WTC11 (cell line): ENCODE results near the gene PTPRT. TPM values are rescaled to one million over a fixed set of nuclear protein-coding genes. Genes with fewer than 3 reads are reported as not detected.

Source experiments
- ATAC-seq: fragments of 200-7000 bp; cut with Tn5 transposase; 2 replicates; pipeline ENCODE4 v1.10.0; 2021; ENCODE audit warnings: mild to moderate bottlenecking, moderate library complexity
- CTCF ChIA-PET: fragments of 300-600 bp; sonication (Branson Sonifier 250); formaldehyde crosslinking; loops from one replicate; lab custom pipeline; 2021; ENCODE audit warnings: antibody characterized with exemption; lab: Charles Lee
- POLR2A ChIA-PET: fragments of 350-600 bp; sonication (Branson Sonifier 250); formaldehyde crosslinking; loops from one replicate; lab custom pipeline; 2021; ENCODE audit warnings: antibody characterized with exemption; lab: Charles Lee
- DNase-seq: peaks from one replicate; pipeline ENCODE4 v3.0.0; 2021; ENCODE audit warnings: low spot score
- H3K27ac Mint-ChIP-seq: 2 replicates; pipeline ENCODE4 v1.8.0; 2021; ENCODE audit warnings: mixed read lengths
- H3K27me3 Mint-ChIP-seq: 2 replicates; pipeline ENCODE4 v1.8.0; 2021; ENCODE audit warnings: low read depth, mild to moderate bottlenecking, moderate library complexity, mixed read lengths
- H3K36me3 Mint-ChIP-seq: 2 replicates; pipeline ENCODE4 v1.8.0; 2021; ENCODE audit warnings: mixed read lengths
- H3K4me1 Mint-ChIP-seq: 2 replicates; pipeline ENCODE4 v1.8.0; 2022; ENCODE audit warnings: mixed read lengths
- H3K4me3 Mint-ChIP-seq: 2 replicates; pipeline ENCODE4 v1.8.0; 2021; ENCODE audit warnings: mild to moderate bottlenecking, moderate library complexity, mixed read lengths
- H3K9me3 Mint-ChIP-seq: 2 replicates; pipeline ENCODE4 v1.8.0; 2021; ENCODE audit warnings: mixed read lengths
- AR ChIP-seq: fragments of 250-450 bp; sonication (Bioruptor Pico); IDR thresholded peaks from 2 replicates; pipeline ENCODE4 v1.9.0; 2021; ENCODE audit warnings: mild to moderate bottlenecking
- ATF2 ChIP-seq: sonication (generic); formaldehyde crosslinking; IDR thresholded peaks from 2 replicates; pipeline ENCODE4 v1.8.1; 2022; ENCODE audit warnings: low read depth, missing genetic modification reagents, borderline replicate concordance
- CBFB ChIP-seq: sonication (generic); formaldehyde crosslinking; IDR thresholded peaks from 2 replicates; pipeline ENCODE4 v1.8.1; 2022; ENCODE audit warnings: mild to moderate bottlenecking, low read depth, missing genetic modification reagents
- CTCF ChIP-seq: fragments of 200-600 bp; IDR thresholded peaks from 2 replicates; pipeline ENCODE4 v1.8.0; 2022; ENCODE audit warnings: antibody characterized with exemption
- E2F4 ChIP-seq: sonication (generic); formaldehyde crosslinking; IDR thresholded peaks from 2 replicates; pipeline ENCODE4 v1.8.1; 2022; ENCODE audit warnings: low read depth, mild to moderate bottlenecking, moderate library complexity, missing genetic modification reagents, borderline replicate concordance
- ESRRA ChIP-seq: sonication (generic); formaldehyde crosslinking; IDR thresholded peaks from 2 replicates; pipeline ENCODE4 v1.8.1; 2022; ENCODE audit warnings: mild to moderate bottlenecking, missing genetic modification reagents, borderline replicate concordance
- ETV6 ChIP-seq: sonication (generic); formaldehyde crosslinking; IDR thresholded peaks from 2 replicates; pipeline ENCODE4 v1.8.1; 2022; ENCODE audit warnings: mild to moderate bottlenecking, missing genetic modification reagents
- FOXJ3 ChIP-seq: sonication (generic); formaldehyde crosslinking; IDR thresholded peaks from 2 replicates; pipeline ENCODE4 v1.9.0; 2021; ENCODE audit warnings: missing genetic modification reagents, mild to moderate bottlenecking, borderline replicate concordance
- FOXP1 ChIP-seq: sonication (generic); formaldehyde crosslinking; IDR thresholded peaks from 2 replicates; pipeline ENCODE4 v1.8.0; 2022; ENCODE audit warnings: missing genetic modification reagents, mild to moderate bottlenecking, moderate library complexity, borderline replicate concordance
- GABPB1 ChIP-seq: sonication (generic); formaldehyde crosslinking; IDR thresholded peaks from 2 replicates; pipeline ENCODE4 v1.8.1; 2023; ENCODE audit warnings: mild to moderate bottlenecking, missing genetic modification reagents
- HMGXB4 ChIP-seq: sonication (generic); formaldehyde crosslinking; IDR thresholded peaks from 2 replicates; pipeline ENCODE4 v1.8.1; 2023; ENCODE audit warnings: mild to moderate bottlenecking, moderate library complexity, missing genetic modification reagents
- IRF2 ChIP-seq: sonication (generic); formaldehyde crosslinking; IDR thresholded peaks from 2 replicates; pipeline ENCODE4 v1.8.0; 2022; ENCODE audit warnings: low read depth, missing genetic modification reagents, borderline replicate concordance
- JUN ChIP-seq: sonication (generic); formaldehyde crosslinking; IDR thresholded peaks from 2 replicates; pipeline ENCODE4 v1.8.0; 2023; ENCODE audit warnings: mild to moderate bottlenecking, missing genetic modification reagents
- NFE2L1 ChIP-seq: sonication (generic); formaldehyde crosslinking; IDR thresholded peaks from 2 replicates; pipeline ENCODE4 v1.8.1; 2023; ENCODE audit warnings: missing genetic modification reagents
- PREB ChIP-seq: sonication (generic); formaldehyde crosslinking; IDR thresholded peaks from 2 replicates; pipeline ENCODE4 v1.8.1; 2022; ENCODE audit warnings: mild to moderate bottlenecking, missing genetic modification reagents, moderate library complexity, borderline replicate concordance
- SMAD4 ChIP-seq: sonication (generic); formaldehyde crosslinking; IDR thresholded peaks from 2 replicates; pipeline ENCODE4 v1.8.0; 2022; ENCODE audit warnings: mild to moderate bottlenecking, missing genetic modification reagents
- USF2 ChIP-seq: sonication (generic); formaldehyde crosslinking; IDR thresholded peaks from 2 replicates; pipeline ENCODE4 v1.8.1; 2023; ENCODE audit warnings: mild to moderate bottlenecking, missing genetic modification reagents, moderate library complexity
- ZBTB21 ChIP-seq: sonication (generic); formaldehyde crosslinking; IDR thresholded peaks from 2 replicates; pipeline ENCODE4 v1.8.1; 2023; ENCODE audit warnings: mild to moderate bottlenecking, missing genetic modification reagents, borderline replicate concordance
- ZMAT4 ChIP-seq: fragments of 250-450 bp; sonication (Bioruptor Pico); IDR thresholded peaks from 2 replicates; pipeline ENCODE4 v1.9.0; 2021; ENCODE audit warnings: mild to moderate bottlenecking
- ZNF121 ChIP-seq: sonication (generic); formaldehyde crosslinking; IDR thresholded peaks from 2 replicates; pipeline ENCODE4 v1.8.0; 2023; ENCODE audit warnings: missing genetic modification reagents
- ZNF232 ChIP-seq: sonication (generic); formaldehyde crosslinking; IDR thresholded peaks from 2 replicates; pipeline ENCODE4 v1.8.0; 2022; ENCODE audit warnings: mild to moderate bottlenecking, missing genetic modification reagents
- ZNF423 ChIP-seq: fragments of 250-450 bp; sonication (Bioruptor Pico); IDR thresholded peaks from 2 replicates; pipeline ENCODE4 v2.1.2; 2022; ENCODE audit warnings: mild to moderate bottlenecking, moderate library complexity
- total RNA-seq: library from RNA; stranded (reverse); gene quantifications from 3 replicates; pipeline ENCODE4 v1.2.3, GENCODE V29; 2021

Gene PTPRT
- total RNA-seq, 1 experiment from 2014 or later, result 1.1 TPM

- H3K9me3 Mint-ChIP-seq, result peaks cover 7% of the 10 kb centered on the region
- no peak for TF ChIP-seq ZBTB21
- no peak for TF ChIP-seq AR
- no peak for TF ChIP-seq JUN (CRISPR knock-in tag)
- no peak for TF ChIP-seq ZNF232 (CRISPR knock-in tag)
- POLR2A ChIA-PET, result no interaction called here
- H3K27ac Mint-ChIP-seq, result no peak overlapping the region
- no peak overlapping the region for H3K4me3 Mint-ChIP-seq
- CTCF ChIA-PET, result interaction anchor here (1.5 kb wide), 1 partner anchor 21 kb away, joined by 8 read pairs; no protein-coding TSS in a partner anchor
- H3K27me3 Mint-ChIP-seq, result no peaks in the 10 kb centered on the region
- peaks cover 7% of the 10 kb centered on the region for H3K4me1 Mint-ChIP-seq
- ATAC-seq, result no peak
- no peak for DNase-seq
- H3K36me3 Mint-ChIP-seq, result no peaks in the 10 kb centered on the region
Observed at GRCh38 chr20:42482808-42483207, 706.9 kb downstream of the PTPRT start.

- Mint-ChIP-seq H3K27ac (no peak overlapping the region), H3K27me3 (no peaks in the 10 kb centered on the region), H3K36me3 (no peaks in the 10 kb centered on the region), H3K9me3 (no peaks in the 10 kb centered on the region), H3K4me3 (no peak overlapping the region), H3K4me1 (peaks cover 9% of the 10 kb centered on the region)
- ChIA-PET POLR2A (no interaction called here), CTCF (no interaction called here)
- TF ChIP-seq IRF2 (CRISPR knock-in tag) (no peak), HMGXB4 (no peak), ESRRA (CRISPR knock-in tag) (no peak), FOXJ3 (CRISPR knock-in tag) (no peak), E2F4 (CRISPR knock-in tag) (no peak), ZNF423 (CRISPR knock-in tag) (no peak), ZBTB21 (no peak), FOXP1 (no peak), ZMAT4 (CRISPR knock-in tag) (no peak)
- ATAC-seq (no peak), DNase-seq (no peak)
Observed at GRCh38 chr20:42475773-42476172, 713.9 kb downstream of the PTPRT start.

GRCh38 chr20:42474646-42475045, 715.1 kb downstream of the PTPRT start:
- no peaks in the 10 kb centered on the region for H3K36me3 Mint-ChIP-seq
- no peaks in the 10 kb centered on the region for H3K27me3 Mint-ChIP-seq
- peaks cover 5% of the 10 kb centered on the region; the same call in 1 of the 2 replicates for H3K9me3 Mint-ChIP-seq
- ATAC-seq (no peak), DNase-seq (no peak)
- H3K27ac Mint-ChIP-seq, result no peak overlapping the region
- H3K4me3 Mint-ChIP-seq, result no peak overlapping the region
- CTCF ChIA-PET, result no interaction called here
- H3K4me1 Mint-ChIP-seq, result peaks cover 9% of the 10 kb centered on the region
- POLR2A ChIA-PET, result interaction anchor here (0.6 kb wide), 1 partner anchor 652 kb away, joined by 3 read pairs; no protein-coding TSS in a partner anchor
- no peak for TF ChIP-seq PREB
- no peak for TF ChIP-seq ATF2 (CRISPR knock-in tag)
- no peak for TF ChIP-seq CBFB (CRISPR knock-in tag)
- TF ChIP-seq GABPB1 (CRISPR knock-in tag), result no peak
- TF ChIP-seq NFE2L1 (CRISPR knock-in tag), result no peak
- TF ChIP-seq ESRRA (CRISPR knock-in tag), result no peak
- TF ChIP-seq USF2 (CRISPR knock-in tag), result no peak
- no peak for TF ChIP-seq CTCF
- no peak for TF ChIP-seq SMAD4 (CRISPR knock-in tag)
- no peak for TF ChIP-seq ETV6
- no peak for TF ChIP-seq IRF2 (CRISPR knock-in tag)
- no peak for TF ChIP-seq ZNF121 (CRISPR knock-in tag)
